MM.1S (cell line): Measurements from ENCODE around the gene STK38L.

ENCODE experiments used
- DNase-seq: peaks from one replicate; pipeline ENCODE4 v3.0.0-alpha.2; 2015
- H2AFZ ChIP-seq: fragments of 300-600 bp; sonication (generic); 2 replicates; pipeline ENCODE4 v1.6.0; 2016; ENCODE audit warnings: antibody characterized with exemption, low read length
- H3F3A ChIP-seq: fragments of 300-600 bp; sonication (generic); 2 replicates; pipeline ENCODE4 v1.6.1; 2016; ENCODE audit warnings: mild to moderate bottlenecking, antibody characterized with exemption, low read length, moderate library complexity, mixed read lengths; ENCODE audit not compliant: insufficient read depth
- H3K27ac ChIP-seq: fragments of 300-600 bp; sonication (generic); 2 replicates; pipeline ENCODE4 v1.5.1; 2016; ENCODE audit warnings: mild to moderate bottlenecking, low read length
- H3K27me3 ChIP-seq: fragments of 300-600 bp; sonication (generic); replicated peaks from 2 replicates; pipeline ENCODE4 v1.6.0; 2016; ENCODE audit warnings: low read length; ENCODE audit not compliant: insufficient read depth
- H3K36me3 ChIP-seq: fragments of 300-600 bp; sonication (generic); replicated peaks from 2 replicates; pipeline ENCODE4 v1.6.1; 2016; ENCODE audit warnings: mild to moderate bottlenecking, low read length, mixed read lengths; ENCODE audit not compliant: insufficient read depth
- H3K4me1 ChIP-seq: fragments of 300-600 bp; sonication (generic); 2 replicates; pipeline ENCODE4 v1.6.1; 2016; ENCODE audit warnings: low read length, mixed read lengths
- H3K4me2 ChIP-seq: fragments of 300-600 bp; sonication (generic); 2 replicates; pipeline ENCODE4 v1.6.0; 2016; ENCODE audit warnings: low read depth, low read length
- H3K4me3 ChIP-seq: fragments of 300-600 bp; sonication (generic); 2 replicates; pipeline ENCODE4 v1.5.1; 2016; ENCODE audit warnings: low read length, mixed read lengths
- H3K79me2 ChIP-seq: fragments of 300-600 bp; sonication (generic); 2 replicates; pipeline ENCODE4 v1.6.1; 2016; ENCODE audit warnings: mixed run types, low read length, mixed read lengths
- H3K9ac ChIP-seq: fragments of 300-600 bp; sonication (generic); 2 replicates; pipeline ENCODE4 v1.6.1; 2016; ENCODE audit warnings: low read length, mixed read lengths
- H3K9me2 ChIP-seq: fragments of 300-600 bp; sonication (generic); replicated peaks from 2 replicates; pipeline ENCODE4 v1.6.1; 2016; ENCODE audit warnings: mild to moderate bottlenecking, low read length, mixed read lengths; ENCODE audit not compliant: insufficient read depth
- H3K9me3 ChIP-seq: fragments of 300-600 bp; sonication (generic); replicated peaks from 2 replicates; pipeline ENCODE4 v1.6.1; 2016; ENCODE audit warnings: mild to moderate bottlenecking, low read length, mixed read lengths; ENCODE audit not compliant: insufficient read depth
- H4K20me1 ChIP-seq: fragments of 300-600 bp; sonication (generic); 2 replicates; pipeline ENCODE4 v1.6.1; 2016; ENCODE audit warnings: mild to moderate bottlenecking, low read length, moderate library complexity, mixed read lengths; ENCODE audit not compliant: insufficient read depth
- CTCF ChIP-seq: fragments of 300-600 bp; sonication (generic); IDR thresholded peaks from 2 replicates; pipeline ENCODE4 v1.5.1; 2016; ENCODE audit warnings: antibody characterized with exemption, low read length, mixed read lengths
- EZH2 ChIP-seq: fragments of 300-600 bp; sonication (generic); optimal IDR thresholded peaks from 2 replicates; pipeline ENCODE3; 2017; ENCODE audit warnings: low read depth, mild to moderate bottlenecking, antibody characterized with exemption, low read length, mixed read lengths
- EZH2phosphoT487 ChIP-seq: fragments of 300-600 bp; sonication (generic); IDR thresholded peaks from 2 replicates; pipeline ENCODE4 v1.6.1; 2018; ENCODE audit warnings: antibody characterized with exemption, low read length

Gene STK38L

GRCh38 chr12:27252934-27253333 lies 8.8 kb downstream of the STK38L start:
- no peak overlapping the region for H2AFZ ChIP-seq
- H3K27ac ChIP-seq, result no peak overlapping the region
- no peak for DNase-seq
- H3F3A ChIP-seq, result no peaks in the 10 kb centered on the region
- H4K20me1 ChIP-seq, result peaks cover 22% of the 10 kb centered on the region
- TF ChIP-seq CTCF, result no peak
- TF ChIP-seq EZH2phosphoT487, result no peak
- no peak for TF ChIP-seq EZH2
- no peak overlapping the region for H3K4me3 ChIP-seq
- no peak overlapping the region for H3K4me2 ChIP-seq
- peaks cover 100% of the 10 kb centered on the region for H3K79me2 ChIP-seq
- no peaks in the 10 kb centered on the region for H3K27me3 ChIP-seq
- no peak overlapping the region for H3K9ac ChIP-seq
- H3K36me3 ChIP-seq, result peaks cover 7% of the 10 kb centered on the region; the same call in 1 of the 2 replicates
- peaks cover 27% of the 10 kb centered on the region for H3K4me1 ChIP-seq
- H3K9me3 ChIP-seq, result no peaks in the 10 kb centered on the region
- H3K9me2 ChIP-seq, result no peaks in the 10 kb centered on the region

GRCh38 chr12:27253347-27253746 lies 9.3 kb downstream of the STK38L start:
- Histone ChIP-seq H3K36me3 (peaks cover 7% of the 10 kb centered on the region; the same call in 1 of the 2 replicates), H3F3A (no peaks in the 10 kb centered on the region), H3K27me3 (no peaks in the 10 kb centered on the region), H3K4me3 (no peak overlapping the region), H4K20me1 (peaks cover 22% of the 10 kb centered on the region), H3K4me2 (no peak overlapping the region), H3K9ac (no peak overlapping the region), H3K9me3 (no peaks in the 10 kb centered on the region), H3K4me1 (peaks cover 23% of the 10 kb centered on the region; the same call in 1 of the 2 replicates), H3K27ac (no peak overlapping the region), H3K9me2 (no peaks in the 10 kb centered on the region), H3K79me2 (peaks cover 100% of the 10 kb centered on the region), H2AFZ (no peak overlapping the region)
- no peak for DNase-seq
- TF ChIP-seq EZH2 (no peak), CTCF (no peak), EZH2phosphoT487 (no peak)

GRCh38 chr12:27255806-27256205 lies 11.7 kb downstream of the STK38L start:
- H3K27me3 ChIP-seq, result no peaks in the 10 kb centered on the region
- no peak overlapping the region for H3K9ac ChIP-seq
- H3K27ac ChIP-seq, result no peak overlapping the region
- TF ChIP-seq EZH2phosphoT487, result no peak
- TF ChIP-seq EZH2, result no peak
- TF ChIP-seq CTCF, result no peak
- peaks cover 27% of the 10 kb centered on the region for H3K4me1 ChIP-seq
- H3K36me3 ChIP-seq, result peaks cover 7% of the 10 kb centered on the region; the same call in 1 of the 2 replicates
- H3K79me2 ChIP-seq, result peaks cover 100% of the 10 kb centered on the region
- H4K20me1 ChIP-seq, result peaks cover 22% of the 10 kb centered on the region
- H3K9me3 ChIP-seq, result no peaks in the 10 kb centered on the region
- H3K4me3 ChIP-seq, result no peak overlapping the region
- no peaks in the 10 kb centered on the region for H3K9me2 ChIP-seq
- 0 out of 2 replicates have a peak, but pooled peaks cover under 1% of the 10 kb centered on the region for H3F3A ChIP-seq
- DNase-seq, result no peak
- no peak overlapping the region for H2AFZ ChIP-seq
- no peak overlapping the region for H3K4me2 ChIP-seq
